ENCODE data around the gene SIK3.
A peak's percentile ranks its signal among the peaks of the same experiment; 100 is the strongest.
"Not testable (repeated sequence)": the region's sequence is repeated elsewhere in the genome, so short reads cannot be mapped to it uniquely, and the experiment has no call there.

The SIK3 gene

DNA sequence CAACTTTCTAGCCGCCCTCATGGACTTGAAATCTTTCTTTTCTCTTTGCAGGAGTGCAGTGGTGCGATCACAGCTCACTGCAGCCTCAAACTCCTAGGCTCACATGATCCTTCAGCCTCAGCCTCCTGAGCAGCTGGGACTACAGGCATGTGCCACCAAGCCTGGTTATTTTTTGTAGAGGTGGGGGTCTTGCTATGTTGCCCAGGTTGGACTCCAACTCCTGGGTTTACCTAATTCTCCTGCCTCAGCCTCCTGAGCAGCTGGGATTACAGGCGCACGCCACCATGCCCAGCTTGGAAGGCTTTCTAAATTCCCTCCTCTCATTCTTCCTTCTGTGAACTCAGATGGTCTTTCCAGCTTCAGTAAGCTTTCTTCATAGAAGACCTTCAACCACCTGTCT lies 256.1 kb downstream of the SIK3 start:
- DNase-seq (ENCODE audit: low spot score): no peak

DNA sequence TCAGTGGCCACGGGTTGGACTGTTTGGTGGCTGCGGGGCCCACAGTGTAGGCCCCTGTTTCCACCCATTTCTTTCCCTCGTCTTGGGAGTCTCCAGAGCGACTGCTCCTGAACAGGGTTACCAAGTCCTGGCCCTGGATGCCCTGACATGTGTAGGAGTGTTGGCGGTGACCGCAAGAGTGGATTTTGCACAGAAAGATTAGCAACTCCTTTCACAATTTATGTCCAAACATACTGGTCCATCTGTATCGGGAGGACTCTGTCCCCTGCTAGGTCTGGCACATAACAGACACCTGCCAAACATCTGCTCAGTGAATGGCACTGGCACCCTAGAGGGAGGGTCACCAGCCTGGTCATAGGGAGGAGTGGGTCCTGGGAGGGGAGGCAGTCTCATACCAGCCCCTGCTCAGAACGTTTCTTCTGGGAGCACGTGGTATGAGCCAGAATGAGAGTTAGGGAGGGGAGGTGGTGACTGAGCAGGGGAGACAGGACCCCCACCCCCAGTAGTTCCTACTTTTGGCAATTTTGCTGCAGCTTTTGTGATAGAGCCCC lies 257.4 kb downstream of the SIK3 start:
- no peak for DNase-seq (ENCODE audit: low spot score)

DNA sequence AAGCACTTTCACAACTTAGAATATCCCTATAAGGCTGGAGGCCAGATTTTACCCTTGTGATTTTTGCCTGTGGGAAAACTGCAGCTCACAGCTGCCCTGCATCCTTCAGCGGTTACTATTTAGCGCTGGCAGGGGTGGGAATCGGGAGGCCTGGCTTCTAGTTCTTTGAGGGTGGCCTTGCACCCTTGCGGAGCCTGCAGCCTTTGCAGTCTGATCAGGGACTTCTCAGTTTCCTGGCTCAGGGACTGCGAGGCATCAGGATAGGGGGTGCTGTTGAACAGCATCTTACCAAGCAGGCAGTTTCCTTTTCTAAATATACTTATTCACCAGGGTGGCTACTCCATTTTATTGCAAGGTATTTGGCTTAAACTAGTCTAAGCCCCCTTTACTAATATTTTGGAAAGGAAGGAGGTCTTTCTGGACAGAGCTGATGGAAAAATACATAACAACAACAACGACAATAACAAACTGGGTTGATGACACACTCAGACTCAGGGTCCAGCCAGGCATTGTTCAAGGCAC lies 257.9 kb downstream of the SIK3 start:
- DNase-seq (ENCODE audit: low spot score): no peak

DNA sequence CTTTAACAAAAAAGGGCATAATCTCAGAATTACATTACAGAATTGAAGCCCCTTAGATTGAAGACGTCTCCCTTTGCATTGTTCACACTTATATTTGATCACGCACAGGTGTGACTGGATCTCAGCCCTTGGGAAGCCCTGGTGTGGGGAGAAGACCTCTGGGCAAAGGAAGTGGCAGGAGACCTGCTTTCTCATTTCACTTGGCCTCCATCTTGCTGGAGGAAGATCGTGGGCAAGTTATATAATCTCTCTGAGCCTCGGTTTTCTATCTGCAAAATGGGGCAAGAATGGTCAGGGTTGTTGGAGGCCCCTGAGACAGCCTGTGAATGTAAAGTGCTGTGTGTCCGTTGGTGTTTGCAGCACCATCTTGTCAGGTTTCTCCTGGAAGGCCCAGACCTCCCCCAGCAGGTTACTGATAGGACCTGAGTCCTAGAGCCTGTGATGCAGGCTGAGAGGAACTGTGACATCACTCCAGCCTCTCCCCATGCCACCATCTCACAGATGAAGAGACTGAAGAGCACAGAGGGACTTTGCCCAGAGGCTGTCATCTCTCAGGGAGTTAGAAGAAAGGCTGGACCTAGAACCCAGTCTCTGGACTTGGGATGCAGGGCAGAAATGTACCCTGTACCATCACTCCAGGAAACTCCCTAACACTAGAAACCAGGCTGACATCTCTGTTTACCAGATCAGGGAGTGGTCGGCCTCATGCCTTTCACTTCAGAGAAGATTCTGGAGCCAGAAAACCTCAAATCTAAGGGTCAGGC lies 259.7 kb downstream of the SIK3 start:
- DNase-seq (ENCODE audit: low spot score): no peak

DNA sequence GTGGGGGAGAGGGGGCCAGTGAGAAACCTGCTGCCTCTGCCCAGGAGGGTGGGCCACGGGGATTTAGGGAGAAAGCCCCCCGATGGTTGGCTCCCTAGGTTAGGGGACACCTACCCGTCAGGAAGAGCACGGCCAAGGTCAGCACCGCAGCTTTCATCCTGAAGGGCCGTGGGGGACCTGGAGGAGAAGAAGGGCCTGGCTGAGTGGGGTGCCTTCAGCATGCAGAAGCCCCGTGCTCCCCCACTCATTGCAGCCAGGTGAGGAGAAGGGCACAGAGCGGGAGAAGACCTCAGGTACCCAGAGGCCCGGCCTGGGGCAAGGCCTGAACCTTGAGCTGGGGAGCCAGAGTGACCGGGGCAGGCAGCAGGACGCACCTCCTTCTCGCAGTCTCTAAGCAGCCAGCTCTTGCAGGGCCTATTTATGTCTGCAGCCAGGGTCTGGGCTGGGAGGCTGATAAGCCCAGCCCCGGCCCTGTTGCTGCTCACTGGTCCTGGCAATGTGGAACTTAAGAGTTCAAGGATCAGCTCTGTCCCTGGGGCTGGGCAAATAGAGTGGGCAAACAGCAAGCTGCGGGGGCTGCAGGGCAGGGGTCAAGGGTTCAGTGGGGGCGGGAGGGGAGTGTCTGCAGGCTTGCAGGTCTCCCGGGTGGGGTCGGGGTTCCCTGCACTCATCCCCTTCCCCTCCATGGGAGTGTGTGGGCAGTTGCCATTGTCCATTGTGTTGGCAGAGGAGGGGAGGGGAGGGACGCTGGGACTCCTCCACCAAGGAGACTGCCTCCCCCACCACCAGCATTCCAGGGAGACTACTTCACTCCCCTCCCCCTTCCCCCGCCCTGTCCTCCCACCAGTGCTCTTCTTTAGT lies 260.8 kb downstream of the SIK3 start, which contains the start of gene APOA1:
APOA1 (minus strand) TSS at position 392 of the 861 bp plus-strand sequence; CDS start at position 157, 235 bp downstream.
- no peak for DNase-seq (ENCODE audit: low spot score)

DNA sequence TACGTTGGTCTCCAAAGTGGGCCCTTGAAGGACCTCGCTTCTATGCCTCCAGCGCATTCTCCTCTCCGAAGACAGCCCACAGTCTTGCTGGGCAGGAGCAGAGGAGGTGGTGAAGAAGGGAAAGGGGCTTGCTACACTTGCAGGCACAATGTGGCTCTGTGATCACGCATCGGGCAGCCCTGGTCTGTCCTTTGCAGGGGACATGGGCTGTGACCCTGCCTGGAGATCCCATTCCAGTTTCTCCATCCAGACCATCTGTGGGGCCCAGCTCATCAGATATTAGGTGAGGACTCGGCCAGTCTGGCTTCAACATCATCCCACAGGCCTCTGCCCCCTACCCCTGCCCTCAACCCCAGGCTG lies 261.6 kb downstream of the SIK3 start:
- DNase-seq (ENCODE audit: low spot score): no peak

DNA sequence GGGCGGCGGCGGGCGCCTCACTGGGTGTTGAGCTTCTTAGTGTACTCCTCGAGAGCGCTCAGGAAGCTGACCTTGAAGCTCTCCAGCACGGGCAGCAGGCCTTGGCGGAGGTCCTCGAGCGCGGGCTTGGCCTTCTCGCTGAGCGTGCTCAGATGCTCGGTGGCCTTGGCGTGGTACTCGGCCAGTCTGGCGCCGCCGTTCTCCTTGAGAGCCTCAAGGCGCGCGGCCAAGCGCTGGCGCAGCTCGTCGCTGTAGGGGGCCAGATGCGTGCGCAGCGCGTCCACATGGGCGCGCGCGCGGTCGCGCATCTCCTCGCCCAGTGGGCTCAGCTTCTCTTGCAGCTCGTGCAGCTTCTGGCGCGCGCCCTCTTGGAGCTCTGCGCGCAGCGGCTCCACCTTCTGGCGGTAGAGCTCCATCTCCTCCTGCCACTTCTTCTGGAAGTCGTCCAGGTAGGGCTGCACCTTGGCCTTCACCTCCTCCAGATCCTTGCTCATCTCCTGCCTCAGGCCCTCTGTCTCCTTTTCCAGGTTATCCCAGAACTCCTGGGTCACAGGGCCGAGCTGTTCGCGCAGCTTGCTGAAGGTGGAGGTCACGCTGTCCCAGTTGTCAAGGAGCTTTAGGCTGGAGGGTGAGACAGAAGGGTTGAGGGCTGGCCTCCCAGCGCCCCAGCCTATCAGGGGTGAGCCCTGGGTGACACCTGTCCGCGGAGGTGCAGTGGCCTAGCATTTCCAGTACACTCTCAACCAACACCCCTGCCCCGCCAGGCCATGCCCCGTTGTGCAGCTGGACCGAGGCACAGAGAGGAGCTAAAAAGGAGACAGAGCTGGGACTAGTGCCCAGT lies 262.2 kb downstream of the SIK3 start:
- peak; percentile 86 for DNase-seq (ENCODE audit: low spot score)

DNA sequence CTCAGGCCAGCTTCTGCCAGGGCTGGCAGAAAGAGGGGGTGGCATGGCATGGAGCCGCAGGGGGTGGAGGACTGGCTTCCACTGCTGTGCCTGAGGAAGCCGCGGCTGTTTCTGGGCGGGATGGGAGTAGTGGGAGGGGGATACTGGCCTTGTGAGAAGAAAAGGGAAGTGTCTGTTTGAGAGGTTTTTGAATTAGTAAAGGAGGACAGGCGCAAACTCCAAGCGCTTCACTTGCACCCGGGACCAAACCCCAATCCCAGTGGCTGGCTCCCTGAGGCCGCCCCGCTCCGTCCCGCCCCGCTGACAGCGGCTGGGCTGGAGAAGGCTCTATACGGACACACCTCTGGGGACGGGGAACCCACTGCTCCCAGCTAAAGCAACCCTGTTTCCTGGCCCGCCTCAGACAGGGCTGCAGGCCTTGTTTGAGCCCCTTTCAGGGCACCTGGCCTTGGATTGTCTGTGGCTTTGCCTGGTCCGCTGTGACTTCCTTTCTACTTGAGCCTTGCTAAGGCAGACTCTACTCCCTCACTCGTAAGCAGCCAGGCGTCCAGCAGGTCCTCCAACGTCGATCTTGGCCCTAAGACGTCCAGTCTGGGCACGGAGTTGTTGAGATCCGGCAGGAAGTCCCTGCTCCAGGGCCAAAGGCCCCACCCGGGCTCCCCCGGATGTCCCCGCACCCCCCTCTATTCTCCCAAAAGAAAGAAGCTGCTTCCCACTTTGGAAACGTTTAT lies 263.0 kb downstream of the SIK3 start:
- DNase-seq (ENCODE audit: low spot score): no peak

DNA sequence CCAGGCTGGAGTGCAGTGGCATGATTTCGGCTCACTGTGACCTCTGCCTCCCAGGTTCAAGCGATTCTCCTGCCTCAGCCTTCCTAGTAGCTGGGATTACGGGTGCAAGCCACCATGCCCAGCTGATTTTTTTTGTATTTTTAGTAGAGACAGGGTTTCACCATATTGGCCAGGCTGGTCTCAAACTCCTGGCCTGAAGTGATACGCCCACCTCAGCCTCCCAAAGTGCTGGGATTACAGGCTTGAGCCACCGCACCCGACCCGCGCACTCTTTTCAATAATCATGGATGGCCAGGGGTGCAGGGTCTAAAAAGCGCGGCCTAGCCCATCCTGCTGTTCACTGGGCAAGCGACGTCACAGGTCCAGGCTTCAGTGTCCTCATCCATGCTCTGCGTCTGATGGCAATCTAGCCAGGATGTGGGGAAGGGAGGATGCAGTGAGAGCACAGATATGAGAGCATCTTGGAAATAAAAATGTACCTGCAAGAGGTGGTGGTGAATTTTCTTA lies 263.6 kb downstream of the SIK3 start:
- DNase-seq (ENCODE audit: low spot score): not testable (repeated sequence)

DNA sequence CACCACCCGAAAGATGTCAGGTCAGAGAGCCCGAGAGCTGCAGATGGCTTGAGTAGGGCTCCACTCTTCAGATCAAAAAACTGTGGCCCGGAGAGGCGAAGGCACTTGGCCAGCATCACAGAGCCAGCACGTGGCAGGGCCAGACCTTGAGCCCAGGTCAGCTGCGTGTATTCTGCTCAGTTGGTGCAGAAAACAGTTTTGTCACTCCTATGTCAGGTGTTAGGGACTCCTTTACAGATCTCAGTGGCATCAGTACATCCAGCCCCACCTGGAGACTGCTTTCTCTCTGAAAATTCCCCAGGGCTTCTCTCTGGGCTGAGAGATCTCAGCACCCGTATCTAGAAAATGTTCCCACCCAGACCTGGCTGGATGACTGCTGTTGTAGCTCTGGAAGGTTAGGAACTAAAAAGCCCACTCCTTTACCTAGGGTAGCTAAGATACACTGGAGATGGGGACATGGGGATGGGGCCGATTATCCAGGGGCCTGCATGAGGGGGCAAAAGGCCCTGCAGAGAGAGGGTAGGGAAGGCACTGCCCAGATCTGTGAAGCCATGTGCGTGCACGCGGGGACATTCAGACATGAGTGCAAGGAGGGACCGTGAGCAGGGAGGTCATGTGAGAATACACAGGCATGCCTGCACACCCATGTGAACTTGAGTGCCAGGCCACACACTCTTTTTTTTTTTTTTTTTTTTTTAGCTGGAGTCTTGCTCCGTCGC lies 264.3 kb downstream of the SIK3 start:
- no peak for DNase-seq (ENCODE audit: low spot score)

DNA sequence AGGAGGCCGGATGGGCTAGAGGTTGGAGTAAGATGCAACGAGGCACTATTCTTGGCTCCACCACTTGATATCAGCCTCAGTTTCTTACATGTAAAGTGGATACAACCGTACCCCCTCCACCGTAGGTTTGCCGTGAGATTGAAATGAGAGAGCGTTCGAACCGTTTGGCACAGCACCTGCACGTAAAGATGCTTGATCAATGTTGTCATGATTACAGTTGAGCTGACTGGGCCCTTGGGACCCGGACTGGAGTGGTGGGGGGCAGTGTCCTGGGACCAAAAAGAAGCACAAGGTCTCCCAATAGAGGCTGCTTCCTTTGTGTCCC lies 264.8 kb downstream of the SIK3 start:
- DNase-seq (ENCODE audit: low spot score): no peak

DNA sequence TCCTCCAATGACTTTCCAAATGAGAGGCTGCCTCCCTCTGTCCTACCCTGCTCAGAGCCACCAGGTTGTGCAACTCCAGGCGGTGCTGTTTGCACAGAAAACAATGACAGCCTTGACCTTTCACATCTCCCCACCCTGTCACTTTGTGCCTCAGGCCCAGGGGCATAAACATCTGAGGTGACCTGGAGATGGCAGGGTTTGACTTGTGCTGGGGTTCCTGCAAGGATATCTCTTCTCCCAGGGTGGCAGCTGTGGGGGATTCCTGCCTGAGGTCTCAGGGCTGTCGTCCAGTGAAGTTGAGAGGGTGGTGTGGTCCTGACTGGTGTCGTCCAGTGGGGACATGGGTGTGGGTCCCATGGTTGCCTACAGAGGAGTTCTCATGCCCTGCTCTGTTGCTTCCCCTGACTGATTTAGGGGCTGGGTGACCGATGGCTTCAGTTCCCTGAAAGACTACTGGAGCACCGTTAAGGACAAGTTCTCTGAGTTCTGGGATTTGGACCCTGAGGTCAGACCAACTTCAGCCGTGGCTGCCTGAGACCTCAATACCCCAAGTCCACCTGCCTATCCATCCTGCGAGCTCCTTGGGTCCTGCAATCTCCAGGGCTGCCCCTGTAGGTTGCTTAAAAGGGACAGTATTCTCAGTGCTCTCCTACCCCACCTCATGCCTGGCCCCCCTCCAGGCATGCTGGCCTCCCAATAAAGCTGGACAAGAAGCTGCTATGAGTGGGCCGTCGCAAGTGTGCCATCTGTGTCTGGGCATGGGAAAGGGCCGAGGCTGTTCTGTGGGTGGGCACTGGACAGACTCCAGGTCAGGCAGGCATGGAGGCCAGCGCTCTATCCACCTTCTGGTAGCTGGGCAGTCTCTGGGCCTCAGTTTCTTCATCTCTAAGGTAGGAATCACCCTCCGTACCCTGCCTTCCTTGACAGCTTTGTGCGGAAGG lies 265.6 kb downstream of the SIK3 start:
- no peak for DNase-seq (ENCODE audit: low spot score)

DNA sequence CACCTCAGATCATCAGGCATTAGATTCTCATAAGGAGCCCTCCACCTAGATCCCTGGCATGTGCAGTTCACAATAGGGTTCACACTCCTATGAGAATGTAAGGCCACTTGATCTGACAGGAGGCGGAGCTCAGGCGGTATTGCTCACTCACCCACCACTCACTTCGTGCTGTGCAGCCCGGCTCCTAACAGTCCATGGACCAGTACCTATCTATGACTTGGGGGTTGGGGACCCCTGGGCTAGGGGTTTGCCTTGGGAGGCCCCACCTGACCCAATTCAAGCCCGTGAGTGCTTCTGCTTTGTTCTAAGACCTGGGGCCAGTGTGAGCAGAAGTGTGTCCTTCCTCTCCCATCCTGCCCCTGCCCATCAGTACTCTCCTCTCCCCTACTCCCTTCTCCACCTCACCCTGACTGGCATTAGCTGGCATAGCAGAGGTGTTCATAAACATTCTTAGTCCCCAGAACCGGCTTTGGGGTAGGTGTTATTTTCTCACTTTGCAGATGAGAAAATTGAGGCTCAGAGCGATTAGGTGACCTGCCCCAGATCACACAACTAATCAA lies 266.4 kb downstream of the SIK3 start:
- DNase-seq (ENCODE audit: low spot score): no peak

DNA sequence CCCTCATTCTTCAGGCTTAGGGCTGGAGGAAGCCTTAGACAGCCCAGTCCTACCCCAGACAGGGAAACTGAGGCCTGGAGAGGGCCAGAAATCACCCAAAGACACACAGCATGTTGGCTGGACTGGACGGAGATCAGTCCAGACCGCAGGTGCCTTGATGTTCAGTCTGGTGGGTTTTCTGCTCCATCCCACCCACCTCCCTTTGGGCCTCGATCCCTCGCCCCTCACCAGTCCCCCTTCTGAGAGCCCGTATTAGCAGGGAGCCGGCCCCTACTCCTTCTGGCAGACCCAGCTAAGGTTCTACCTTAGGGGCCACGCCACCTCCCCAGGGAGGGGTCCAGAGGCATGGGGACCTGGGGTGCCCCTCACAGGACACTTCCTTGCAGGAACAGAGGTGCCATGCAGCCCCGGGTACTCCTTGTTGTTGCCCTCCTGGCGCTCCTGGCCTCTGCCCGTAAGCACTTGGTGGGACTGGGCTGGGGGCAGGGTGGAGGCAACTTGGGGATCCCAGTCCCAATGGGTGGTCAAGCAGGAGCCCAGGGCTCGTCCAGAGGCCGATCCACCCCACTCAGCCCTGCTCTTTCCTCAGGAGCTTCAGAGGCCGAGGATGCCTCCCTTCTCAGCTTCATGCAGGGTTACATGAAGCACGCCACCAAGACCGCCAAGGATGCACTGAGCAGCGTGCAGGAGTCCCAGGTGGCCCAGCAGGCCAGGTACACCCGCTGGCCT lies 267.9 kb downstream of the SIK3 start:
- DNase-seq (ENCODE audit: low spot score): no peak

DNA sequence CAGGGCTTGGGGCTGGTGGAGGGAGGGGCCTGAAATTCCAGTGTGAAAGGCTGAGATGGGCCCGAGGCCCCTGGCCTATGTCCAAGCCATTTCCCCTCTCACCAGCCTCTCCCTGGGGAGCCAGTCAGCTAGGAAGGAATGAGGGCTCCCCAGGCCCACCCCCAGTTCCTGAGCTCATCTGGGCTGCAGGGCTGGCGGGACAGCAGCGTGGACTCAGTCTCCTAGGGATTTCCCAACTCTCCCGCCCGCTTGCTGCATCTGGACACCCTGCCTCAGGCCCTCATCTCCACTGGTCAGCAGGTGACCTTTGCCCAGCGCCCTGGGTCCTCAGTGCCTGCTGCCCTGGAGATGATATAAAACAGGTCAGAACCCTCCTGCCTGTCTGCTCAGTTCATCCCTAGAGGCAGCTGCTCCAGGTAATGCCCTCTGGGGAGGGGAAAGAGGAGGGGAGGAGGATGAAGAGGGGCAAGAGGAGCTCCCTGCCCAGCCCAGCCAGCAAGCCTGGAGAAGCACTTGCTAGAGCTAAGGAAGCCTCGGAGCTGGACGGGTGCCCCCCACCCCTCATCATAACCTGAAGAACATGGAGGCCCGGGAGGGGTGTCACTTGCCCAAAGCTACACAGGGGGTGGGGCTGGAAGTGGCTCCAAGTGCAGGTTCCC lies 268.6 kb downstream of the SIK3 start, which contains the start of gene APOC3:
APOC3 (plus strand) TSS at position 383 of the 659 bp plus-strand sequence. CDS start 676 bp downstream, outside the sequence.
- no peak for DNase-seq (ENCODE audit: low spot score)

DNA sequence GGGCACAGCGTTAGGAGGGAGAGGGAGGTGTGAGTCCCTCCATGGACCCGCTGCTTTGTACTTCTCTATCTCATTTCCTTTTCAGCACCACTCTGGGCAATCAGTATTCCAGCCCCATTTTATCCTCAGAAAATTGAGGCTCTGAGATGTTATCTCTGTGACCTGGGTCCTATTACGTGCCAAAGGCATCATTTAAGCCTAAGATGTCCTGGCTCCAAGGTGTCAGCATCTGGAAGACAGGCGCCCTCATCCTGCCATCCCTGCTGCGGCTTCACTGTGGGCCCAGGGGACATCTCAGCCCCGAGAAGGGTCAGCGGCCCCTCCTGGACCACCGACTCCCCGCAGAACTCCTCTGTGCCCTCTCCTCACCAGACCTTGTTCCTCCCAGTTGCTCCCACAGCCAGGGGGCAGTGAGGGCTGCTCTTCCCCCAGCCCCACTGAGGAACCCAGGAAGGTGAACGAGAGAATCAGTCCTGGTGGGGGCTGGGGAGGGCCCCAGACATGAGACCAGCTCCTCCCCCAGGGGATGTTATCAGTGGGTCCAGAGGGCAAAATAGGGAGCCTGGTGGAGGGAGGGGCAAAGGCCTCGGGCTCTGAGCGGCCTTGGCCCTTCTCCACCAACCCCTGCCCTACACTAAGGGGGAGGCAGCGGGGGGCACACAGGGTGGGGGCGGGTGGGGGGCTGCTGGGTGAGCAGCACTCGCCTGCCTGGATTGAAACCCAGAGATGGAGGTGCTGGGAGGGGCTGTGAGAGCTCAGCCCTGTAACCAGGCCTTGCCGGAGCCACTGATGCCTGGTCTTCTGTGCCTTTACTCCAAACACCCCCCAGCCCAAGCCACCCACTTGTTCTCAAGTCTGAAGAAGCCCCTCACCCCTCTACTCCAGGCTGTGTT lies 269.4 kb downstream of the SIK3 start:
- peak; percentile 29 for DNase-seq (ENCODE audit: low spot score)

Measured in SK-N-DZ (cell line).